ENCODE measurements around the gene EIF2AK3.

Gene EIF2AK3

DNA sequence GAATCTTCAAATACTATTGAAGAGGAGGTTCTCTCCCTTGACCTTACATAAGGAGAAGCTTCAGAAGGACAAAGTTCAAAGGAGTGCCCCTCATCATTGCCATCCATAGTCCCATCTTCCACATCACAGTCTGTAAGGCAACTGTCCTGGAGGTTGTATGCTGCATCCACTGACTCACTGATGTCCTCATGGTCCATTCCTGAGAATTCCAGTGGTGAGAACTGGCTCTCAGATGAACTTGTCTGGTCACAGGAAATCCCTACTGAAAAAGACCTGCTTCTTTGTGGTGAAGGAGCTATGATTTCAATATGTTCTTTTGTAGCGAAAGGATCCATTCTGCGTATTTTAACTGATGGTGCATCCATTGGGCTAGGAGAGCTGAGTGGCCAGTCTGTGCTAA lies 52.2 kb downstream of the EIF2AK3 start:
- H3K9ac ChIP-seq (ENCODE audit: insufficient read length): no peak overlapping the region
- no peak for DNase-seq (ENCODE audit: low read depth, low spot score)
- peaks cover 9% of the 10 kb centered on the region; the same call in 1 of the 2 replicates for H3K36me3 ChIP-seq (ENCODE audit: insufficient read depth, low read length)

DNA sequence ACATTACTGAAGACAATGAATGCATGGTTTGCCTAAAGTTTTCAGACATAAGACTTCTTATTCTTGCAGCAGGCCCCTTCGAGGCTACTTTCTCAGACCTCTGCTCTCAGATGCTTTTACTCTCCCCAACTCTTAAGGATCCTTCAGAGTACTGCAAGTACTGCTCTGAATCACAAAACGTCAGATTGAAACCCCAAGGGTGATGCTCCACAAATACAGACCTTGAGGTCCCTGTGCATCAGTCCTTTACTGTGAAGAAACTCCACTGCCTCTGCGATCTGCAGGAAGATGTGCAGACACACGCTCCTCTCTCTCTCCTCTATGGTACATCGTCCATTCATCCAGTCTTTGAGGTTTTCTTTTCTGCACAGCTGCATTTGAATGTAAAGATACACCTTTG lies 52.8 kb downstream of the EIF2AK3 start:
- Histone ChIP-seq H3K27ac (no peak overlapping the region), H3K9ac (ENCODE audit: insufficient read length) (no peak overlapping the region), H3K36me3 (ENCODE audit: insufficient read depth, low read length) (peaks cover 9% of the 10 kb centered on the region; the same call in 1 of the 2 replicates), H3K4me3 (no peak overlapping the region), H3K9me3 (ENCODE audit: low read depth, low read length) (no peaks in the 10 kb centered on the region)
- DNase-seq (ENCODE audit: low read depth, low spot score): no peak
- TF ChIP-seq EZH2 (IDR thresholded peaks at IDR 0.05): no peak
- TF ChIP-seq POLR2AphosphoS5 (IDR thresholded peaks at IDR 0.05; ENCODE audit: borderline replicate concordance, low read depth, low read length): no peak
- TF ChIP-seq FOXP2 (optimal IDR thresholded peaks at IDR 0.05; ENCODE audit: control extremely low read depth, extremely low read length, insufficient read depth): no peak

More for the DNA sequence above, 52.2 kb downstream of the EIF2AK3 start:
- TF ChIP-seq EZH2 (IDR thresholded peaks at IDR 0.05) (no peak), FOXP2 (optimal IDR thresholded peaks at IDR 0.05; ENCODE audit: control extremely low read depth, extremely low read length, insufficient read depth) (no peak), POLR2AphosphoS5 (IDR thresholded peaks at IDR 0.05; ENCODE audit: borderline replicate concordance, low read depth, low read length) (no peak)
- no peaks in the 10 kb centered on the region for H3K9me3 ChIP-seq (ENCODE audit: low read depth, low read length)
- no peak overlapping the region for H3K4me3 ChIP-seq
- no peak overlapping the region for H3K27ac ChIP-seq

DNA sequence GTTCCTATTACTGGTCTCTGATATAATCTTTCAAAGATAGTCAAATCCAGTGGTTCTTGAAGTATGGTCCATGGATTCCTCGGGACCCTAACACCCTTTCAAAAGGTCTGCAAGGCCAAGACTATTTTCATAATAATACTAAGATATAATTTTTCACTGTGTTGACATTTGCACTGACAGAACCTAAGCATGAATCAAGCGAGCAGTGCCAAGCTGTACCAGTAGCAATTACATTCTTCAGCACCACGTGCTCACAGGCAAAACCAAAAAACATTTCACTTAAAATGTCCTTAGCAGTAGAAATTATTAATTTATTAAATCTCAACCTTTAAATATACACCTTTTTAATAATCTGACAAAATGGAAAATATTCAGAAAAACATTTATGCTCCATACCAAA lies 59.1 kb downstream of the EIF2AK3 start:
- DNase-seq (ENCODE audit: low read depth, low spot score): no peak
- H3K36me3 ChIP-seq (ENCODE audit: insufficient read depth, low read length): no peaks in the 10 kb centered on the region
- TF ChIP-seq POLR2AphosphoS5 (IDR thresholded peaks at IDR 0.05; ENCODE audit: borderline replicate concordance, low read depth, low read length): no peak
- TF ChIP-seq FOXP2 (optimal IDR thresholded peaks at IDR 0.05; ENCODE audit: control extremely low read depth, extremely low read length, insufficient read depth): no peak
- TF ChIP-seq EZH2 (IDR thresholded peaks at IDR 0.05): no peak
- H3K9ac ChIP-seq (ENCODE audit: insufficient read length): no peak overlapping the region
- H3K27ac ChIP-seq: no peak overlapping the region
- H3K9me3 ChIP-seq (ENCODE audit: low read depth, low read length): no peaks in the 10 kb centered on the region
- H3K4me3 ChIP-seq: no peak overlapping the region

DNA sequence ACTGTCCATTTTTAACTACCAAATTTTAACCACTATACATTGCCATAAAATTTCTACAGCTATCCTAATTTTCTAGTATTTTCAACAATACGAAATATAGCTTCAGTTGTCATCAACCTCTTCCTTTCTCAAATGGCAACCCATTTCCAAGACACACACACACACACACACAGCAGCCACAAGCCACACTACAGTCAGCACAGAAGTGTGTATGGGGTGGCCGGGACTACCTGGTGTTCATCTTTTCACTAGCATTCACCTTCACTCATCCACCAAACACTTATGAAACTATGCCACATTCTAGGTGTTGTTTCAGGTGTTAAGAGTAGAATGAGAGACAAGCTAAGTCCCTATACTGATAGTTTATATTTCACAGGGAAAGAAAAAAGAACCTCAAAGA lies 62.9 kb downstream of the EIF2AK3 start:
- DNase-seq (ENCODE audit: low read depth, low spot score): no peak
- TF ChIP-seq EZH2 (IDR thresholded peaks at IDR 0.05): no peak
- TF ChIP-seq FOXP2 (optimal IDR thresholded peaks at IDR 0.05; ENCODE audit: control extremely low read depth, extremely low read length, insufficient read depth): no peak
- no peak for TF ChIP-seq POLR2AphosphoS5 (IDR thresholded peaks at IDR 0.05; ENCODE audit: borderline replicate concordance, low read depth, low read length)
- Histone ChIP-seq H3K9ac (ENCODE audit: insufficient read length) (no peak overlapping the region), H3K9me3 (ENCODE audit: low read depth, low read length) (no peaks in the 10 kb centered on the region), H3K4me3 (no peak overlapping the region), H3K27ac (no peak overlapping the region), H3K36me3 (ENCODE audit: insufficient read depth, low read length) (no peaks in the 10 kb centered on the region)

DNA sequence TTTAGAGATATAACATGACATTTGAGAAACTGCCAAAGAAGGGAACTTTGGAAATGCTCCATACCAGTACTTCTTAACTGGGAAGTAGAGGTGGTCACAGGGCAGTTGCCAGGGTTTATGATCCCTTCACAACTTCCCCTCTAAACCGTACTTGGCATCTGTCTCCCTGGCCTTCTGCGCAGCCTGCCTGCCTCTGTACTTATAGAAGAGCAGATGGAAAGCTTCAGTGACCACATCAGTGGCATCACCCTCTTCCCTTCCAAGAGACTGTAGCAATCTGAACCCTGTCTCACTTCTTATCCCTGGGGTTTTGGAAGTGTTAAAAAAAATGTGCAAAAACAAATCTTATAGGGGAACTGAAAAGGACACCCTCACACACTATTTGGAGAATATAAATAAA lies 64.1 kb downstream of the EIF2AK3 start:
- H3K9ac ChIP-seq (ENCODE audit: insufficient read length): no peak overlapping the region
- no peak overlapping the region for H3K27ac ChIP-seq
- DNase-seq (ENCODE audit: low read depth, low spot score): no peak
- no peaks in the 10 kb centered on the region for H3K9me3 ChIP-seq (ENCODE audit: low read depth, low read length)
- no peaks in the 10 kb centered on the region for H3K36me3 ChIP-seq (ENCODE audit: insufficient read depth, low read length)
- H3K4me3 ChIP-seq: no peak overlapping the region
- TF ChIP-seq POLR2AphosphoS5 (IDR thresholded peaks at IDR 0.05; ENCODE audit: borderline replicate concordance, low read depth, low read length) (no peak), EZH2 (IDR thresholded peaks at IDR 0.05) (no peak), FOXP2 (optimal IDR thresholded peaks at IDR 0.05; ENCODE audit: control extremely low read depth, extremely low read length, insufficient read depth) (no peak)

DNA sequence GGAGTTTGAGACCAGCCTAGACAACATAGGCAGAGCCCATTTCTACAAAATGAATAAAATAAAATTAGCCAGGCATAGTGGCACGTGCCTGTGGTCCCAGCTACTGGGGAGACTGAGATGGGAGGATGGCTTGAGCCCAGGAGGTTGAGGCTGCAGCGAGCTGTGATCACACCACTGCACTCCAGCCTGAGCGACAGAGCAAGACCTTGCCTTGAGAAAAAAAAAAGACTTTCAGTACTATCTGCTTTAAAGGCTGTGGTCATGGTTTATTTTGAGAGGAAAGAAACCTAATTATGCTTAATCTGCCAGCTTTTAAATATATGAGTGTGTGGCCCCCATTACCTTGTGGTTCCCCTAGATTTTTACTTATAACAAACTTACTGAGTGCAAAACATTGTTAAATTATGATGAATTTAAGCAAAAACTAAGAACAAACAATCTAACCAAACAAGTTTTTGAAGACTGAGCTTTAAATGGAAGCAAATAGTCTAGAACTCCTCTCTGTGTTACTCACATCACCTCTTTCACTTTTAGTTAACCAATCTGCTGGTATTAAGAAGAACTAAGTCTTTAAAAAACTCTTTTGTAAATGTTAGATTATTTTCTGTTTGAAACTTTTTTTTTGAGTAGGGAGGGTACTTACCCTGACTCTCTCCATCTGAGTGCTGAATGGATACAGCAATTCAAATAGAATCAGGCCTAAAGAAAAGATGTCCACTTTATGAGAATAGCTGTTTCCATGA lies 65.4 kb downstream of the EIF2AK3 start:
- Histone ChIP-seq H3K27ac (no peak overlapping the region), H3K9me3 (ENCODE audit: low read depth, low read length) (no peaks in the 10 kb centered on the region), H3K9ac (ENCODE audit: insufficient read length) (no peak overlapping the region), H3K36me3 (ENCODE audit: insufficient read depth, low read length) (no peaks in the 10 kb centered on the region), H3K4me3 (no peak overlapping the region)
- no peak for DNase-seq (ENCODE audit: low read depth, low spot score)
- TF ChIP-seq EZH2 (IDR thresholded peaks at IDR 0.05) (no peak), POLR2AphosphoS5 (IDR thresholded peaks at IDR 0.05; ENCODE audit: borderline replicate concordance, low read depth, low read length) (no peak), FOXP2 (optimal IDR thresholded peaks at IDR 0.05; ENCODE audit: control extremely low read depth, extremely low read length, insufficient read depth) (no peak)

DNA sequence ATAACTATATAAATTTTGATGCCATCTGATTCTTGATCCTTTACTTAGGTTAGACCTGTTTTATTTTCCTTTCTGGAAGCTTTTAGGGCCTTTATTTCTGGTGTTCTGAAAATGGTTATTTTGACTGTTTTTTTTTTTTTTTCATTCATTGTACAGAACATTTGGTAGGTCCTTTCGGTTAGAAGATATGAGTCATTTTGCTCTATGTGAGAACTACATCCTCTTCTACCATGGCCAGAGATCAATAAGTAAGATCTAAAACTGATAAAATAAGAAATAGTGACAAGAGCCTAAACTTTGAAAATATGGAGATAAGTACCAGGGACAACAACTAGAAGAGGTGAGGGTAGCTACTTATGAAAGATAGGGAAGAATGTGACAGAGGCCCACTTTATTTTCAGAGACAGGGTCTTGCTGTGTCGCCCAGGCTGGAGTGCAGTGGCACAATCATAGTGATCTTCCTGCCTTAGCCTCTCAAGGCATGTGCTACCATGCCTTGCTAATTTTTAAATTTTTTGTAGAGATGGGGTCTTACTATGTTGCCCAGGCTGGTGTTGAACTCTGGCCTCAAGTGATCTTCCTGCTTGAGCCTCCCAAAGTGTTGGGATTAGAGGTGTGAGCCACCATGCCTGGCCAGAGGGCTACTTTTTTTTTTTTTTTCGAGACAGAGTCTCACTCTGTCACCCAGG lies 66.5 kb downstream of the EIF2AK3 start:
- TF ChIP-seq EZH2 (IDR thresholded peaks at IDR 0.05) (no peak), POLR2AphosphoS5 (IDR thresholded peaks at IDR 0.05; ENCODE audit: borderline replicate concordance, low read depth, low read length) (no peak), FOXP2 (optimal IDR thresholded peaks at IDR 0.05; ENCODE audit: control extremely low read depth, extremely low read length, insufficient read depth) (no peak)
- no peak for DNase-seq (ENCODE audit: low read depth, low spot score)
- Histone ChIP-seq H3K9me3 (ENCODE audit: low read depth, low read length) (no peaks in the 10 kb centered on the region), H3K4me3 (no peak overlapping the region), H3K9ac (ENCODE audit: insufficient read length) (no peak overlapping the region), H3K27ac (no peak overlapping the region), H3K36me3 (ENCODE audit: insufficient read depth, low read length) (no peaks in the 10 kb centered on the region)

DNA sequence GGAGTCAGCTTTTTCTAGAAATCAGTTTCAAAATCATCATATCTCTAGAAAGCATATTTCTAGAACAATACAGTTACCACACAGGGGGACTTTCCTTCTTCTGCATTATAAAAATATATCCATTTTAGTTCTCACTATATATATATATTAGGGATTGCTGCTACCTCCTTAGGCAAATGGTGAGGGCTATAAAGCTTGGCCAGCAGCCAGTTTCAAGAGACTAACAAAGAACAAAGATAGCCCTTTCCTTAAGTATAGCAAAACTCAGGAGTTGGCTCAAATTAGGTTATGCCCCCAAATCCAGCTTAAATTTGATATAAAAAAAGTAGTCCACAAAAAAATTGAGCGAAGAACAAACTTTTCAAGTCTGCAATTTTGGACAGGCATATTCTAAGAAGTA lies 70.0 kb downstream of the EIF2AK3 start:
- Histone ChIP-seq H3K4me3 (no peak overlapping the region), H3K36me3 (ENCODE audit: insufficient read depth, low read length) (no peaks in the 10 kb centered on the region), H3K27ac (no peak overlapping the region), H3K9me3 (ENCODE audit: low read depth, low read length) (no peaks in the 10 kb centered on the region), H3K9ac (ENCODE audit: insufficient read length) (no peak overlapping the region)
- no peak for DNase-seq (ENCODE audit: low read depth, low spot score)
- TF ChIP-seq FOXP2 (optimal IDR thresholded peaks at IDR 0.05; ENCODE audit: control extremely low read depth, extremely low read length, insufficient read depth) (no peak), POLR2AphosphoS5 (IDR thresholded peaks at IDR 0.05; ENCODE audit: borderline replicate concordance, low read depth, low read length) (no peak), EZH2 (IDR thresholded peaks at IDR 0.05) (no peak)

Data from SK-N-MC (cell line).